Endothelial cell (in vitro differentiated cells): ENCODE results near the gene ARID1B. TPM values are rescaled to one million over a fixed set of nuclear protein-coding genes. Genes with fewer than 3 reads are reported as not detected.
A peak's percentile ranks its signal among the peaks of the same experiment; 100 is the strongest.

Source experiments
- DNase-seq: peaks from one replicate; pipeline ENCODE4 v3.0.0; 2021; ENCODE audit warnings: low spot score
- H3K27ac Mint-ChIP-seq: one replicate; pipeline ENCODE4 v1.8.0; 2021; ENCODE audit warnings: mixed read lengths, inconsistent platforms; ENCODE audit not compliant: unreplicated experiment
- H3K27me3 Mint-ChIP-seq: one replicate; pipeline ENCODE4 v1.8.0; 2021; ENCODE audit warnings: mild to moderate bottlenecking, moderate library complexity, mixed read lengths, inconsistent platforms; ENCODE audit not compliant: unreplicated experiment
- H3K36me3 Mint-ChIP-seq: one replicate; pipeline ENCODE4 v1.8.0; 2021; ENCODE audit warnings: mild to moderate bottlenecking, low read depth, mixed read lengths, inconsistent platforms; ENCODE audit not compliant: unreplicated experiment
- H3K4me1 Mint-ChIP-seq: one replicate; pipeline ENCODE4 v1.8.0; 2021; ENCODE audit warnings: mild to moderate bottlenecking, mixed read lengths, inconsistent platforms; ENCODE audit not compliant: unreplicated experiment
- H3K4me3 Mint-ChIP-seq: one replicate; pipeline ENCODE4 v1.8.0; 2021; ENCODE audit warnings: mild to moderate bottlenecking, mixed read lengths, inconsistent platforms; ENCODE audit not compliant: unreplicated experiment
- H3K9me3 Mint-ChIP-seq: one replicate; pipeline ENCODE4 v1.8.0; 2021; ENCODE audit warnings: mixed read lengths, inconsistent platforms; ENCODE audit not compliant: unreplicated experiment
- CTCF ChIP-seq: fragments of 200-600 bp; sonication (generic); IDR thresholded peaks from one replicate; pipeline ENCODE4 v1.5.0; 2021; ENCODE audit warnings: antibody characterized with exemption; ENCODE audit not compliant: unreplicated experiment
- total RNA-seq: library from RNA; stranded (reverse); fragmentation: NEBNext Ultra II Directional; extraction: Animal tissue kit (Norgen Biotek cat#: 25700); gene quantifications from one replicate; pipeline ENCODE4 v1.2.1, GENCODE V29; 2021; ENCODE audit not compliant: unreplicated experiment

The ARID1B gene
- total RNA-seq, 1 donor from 2014 or later = 104 TPM

GRCh38 chr6:157079277-157079676 lies 302.1 kb downstream of the ARID1B start:
- no peaks in the 10 kb centered on the region for H3K36me3 Mint-ChIP-seq
- no peak overlapping the region for H3K27ac Mint-ChIP-seq
- no peak for TF ChIP-seq CTCF
- no peak overlapping the region for H3K4me3 Mint-ChIP-seq
- H3K27me3 Mint-ChIP-seq = peaks cover 3% of the 10 kb centered on the region
- peaks cover 33% of the 10 kb centered on the region for H3K4me1 Mint-ChIP-seq
- H3K9me3 Mint-ChIP-seq = no peaks in the 10 kb centered on the region
- no peak for DNase-seq

- no peak overlapping the region for H3K27ac Mint-ChIP-seq
- H3K4me3 Mint-ChIP-seq = no peak overlapping the region
- H3K9me3 Mint-ChIP-seq = no peaks in the 10 kb centered on the region
- peaks cover 2% of the 10 kb centered on the region for H3K27me3 Mint-ChIP-seq
- H3K4me1 Mint-ChIP-seq = peaks cover 33% of the 10 kb centered on the region
- no peaks in the 10 kb centered on the region for H3K36me3 Mint-ChIP-seq
- DNase-seq = no peak
- no peak for TF ChIP-seq CTCF
Observed at GRCh38 chr6:157079771-157080170, 302.6 kb downstream of the ARID1B start.

- no peak for TF ChIP-seq CTCF
- Mint-ChIP-seq H3K4me1 (peaks cover 33% of the 10 kb centered on the region), H3K9me3 (no peaks in the 10 kb centered on the region), H3K27me3 (peaks cover 2% of the 10 kb centered on the region), H3K27ac (no peak overlapping the region), H3K4me3 (no peak overlapping the region), H3K36me3 (no peaks in the 10 kb centered on the region)
- DNase-seq = no peak
Observed at GRCh38 chr6:157080986-157081391, 303.8 kb downstream of the ARID1B start.

- H3K27me3 Mint-ChIP-seq = peaks cover 2% of the 10 kb centered on the region
- no peak overlapping the region for H3K27ac Mint-ChIP-seq
- no peak for TF ChIP-seq CTCF
- H3K4me1 Mint-ChIP-seq = peaks cover 33% of the 10 kb centered on the region
- H3K36me3 Mint-ChIP-seq = no peaks in the 10 kb centered on the region
- DNase-seq = no peak
- no peaks in the 10 kb centered on the region for H3K9me3 Mint-ChIP-seq
- no peak overlapping the region for H3K4me3 Mint-ChIP-seq
Observed at GRCh38 chr6:157083343-157083742, 306.2 kb downstream of the ARID1B start.

- H3K4me1 Mint-ChIP-seq = peaks cover 61% of the 10 kb centered on the region
- H3K27me3 Mint-ChIP-seq = peaks cover 2% of the 10 kb centered on the region
- peak overlapping the region; percentile 64 for H3K27ac Mint-ChIP-seq
- no peak for TF ChIP-seq CTCF
- DNase-seq = no peak
- H3K36me3 Mint-ChIP-seq = no peaks in the 10 kb centered on the region
- H3K4me3 Mint-ChIP-seq = no peak overlapping the region
- H3K9me3 Mint-ChIP-seq = no peaks in the 10 kb centered on the region
Observed at GRCh38 chr6:157086632-157087031, 309.5 kb downstream of the ARID1B start.
